Glomerular visceral epithelial cell (primary cell): ENCODE results near the gene PEX10.

Experiments used
- DNase-seq: peaks from one replicate; pipeline ENCODE4 v3.0.0-alpha.2; 2016; ENCODE audit errors: extremely low spot score

The PEX10 gene

DNA sequence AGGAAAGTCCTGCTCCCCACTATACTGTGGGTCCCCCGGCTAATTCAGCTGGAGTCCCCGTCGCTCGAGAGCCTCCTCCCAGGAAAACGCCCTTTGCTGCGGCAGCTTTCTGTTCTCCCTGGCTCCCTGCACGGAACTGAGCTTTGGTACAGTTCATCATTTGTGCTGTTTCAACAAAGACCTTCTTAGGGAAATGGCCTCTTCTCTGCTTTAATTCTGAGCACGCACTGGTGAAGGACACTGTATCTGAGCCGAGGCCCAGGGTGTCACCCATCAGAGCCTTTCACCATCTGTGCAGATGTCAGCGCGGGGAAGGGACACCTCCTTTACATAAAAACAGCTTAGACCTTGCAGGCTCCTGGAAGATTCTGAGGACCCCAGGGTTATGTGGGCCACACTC, 13.5 kb upstream of the PEX10 start:
- no peak for DNase-seq

GRCh38 chr1:2422523-2422922, 10.2 kb upstream of the PEX10 start:
- no peak for DNase-seq

- no peak for DNase-seq
Measured at GRCh38 chr1:2419416-2419815, 7.1 kb upstream of the PEX10 start.

- no peak for DNase-seq
Measured at GRCh38 chr1:2418791-2419320, 6.5 kb upstream of the PEX10 start.

GRCh38 chr1:2417833-2418225, 5.5 kb upstream of the PEX10 start:
- DNase-seq = no peak

GRCh38 chr1:2417083-2417832, 4.9 kb upstream of the PEX10 start:
- no peak for DNase-seq

DNA sequence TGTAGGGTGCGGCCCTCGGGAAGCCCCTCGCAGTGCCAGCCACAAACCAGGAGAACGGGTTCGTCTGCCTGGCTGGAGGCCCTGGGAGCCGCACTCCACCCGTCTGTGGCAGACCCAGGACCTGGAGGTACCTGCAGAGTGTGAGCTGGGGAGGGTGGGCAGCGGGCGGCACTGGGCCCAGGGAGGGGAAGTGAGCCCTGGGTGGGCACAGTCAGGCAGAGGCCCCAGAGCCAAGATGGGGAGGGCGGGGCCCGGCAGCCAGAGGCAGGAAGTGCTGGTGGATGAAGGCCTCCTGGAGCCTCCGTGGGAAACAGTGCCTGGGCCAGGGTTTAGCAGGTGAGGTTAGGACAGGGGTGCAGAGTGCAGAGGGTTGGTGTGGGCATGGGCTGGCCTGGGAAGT, 4.0 kb upstream of the PEX10 start:
- DNase-seq = no peak

DNA sequence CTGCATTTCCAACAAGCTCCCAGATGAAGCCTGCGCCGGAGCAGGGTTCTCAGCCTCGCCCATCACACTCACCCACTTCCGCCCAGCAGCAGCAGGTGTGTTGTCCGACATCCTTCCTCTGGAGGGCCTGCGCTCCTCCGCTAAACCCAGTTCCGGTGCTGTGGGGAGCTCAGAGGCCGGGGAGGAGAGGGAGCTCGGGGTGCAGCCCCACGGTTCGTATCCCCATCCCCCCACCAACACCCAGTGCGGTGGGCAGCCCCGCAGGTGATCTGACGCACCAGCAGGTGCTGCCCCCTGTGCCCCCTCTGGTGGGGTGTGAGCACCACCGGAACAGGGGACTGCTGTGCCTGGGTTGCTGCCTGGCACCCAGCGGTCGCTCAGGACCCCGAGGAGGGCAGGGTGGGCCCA, 3.4 kb upstream of the PEX10 start:
- no peak for DNase-seq

- DNase-seq = no peak
Measured at GRCh38 chr1:2415337-2415736, 3.0 kb upstream of the PEX10 start.

GRCh38 chr1:2414297-2414958, 2.1 kb upstream of the PEX10 start:
- DNase-seq = peak; percentile 72

- DNase-seq = no peak
Measured at GRCh38 chr1:2413495-2414296, 1.3 kb upstream of the PEX10 start.

GRCh38 chr1:2412773-2413494, 570 bp upstream of the PEX10 start:
- DNase-seq = no peak

GRCh38 chr1:2411801-2412394, 466 bp downstream of the PEX10 start:
- no peak for DNase-seq

- DNase-seq = no peak
Measured at GRCh38 chr1:2409745-2410144, 2.6 kb downstream of the PEX10 start.

GRCh38 chr1:2408859-2409276, 3.5 kb downstream of the PEX10 start:
- no peak for DNase-seq

- no peak for DNase-seq
Measured at GRCh38 chr1:2408456-2408855, 3.9 kb downstream of the PEX10 start.

DNA sequence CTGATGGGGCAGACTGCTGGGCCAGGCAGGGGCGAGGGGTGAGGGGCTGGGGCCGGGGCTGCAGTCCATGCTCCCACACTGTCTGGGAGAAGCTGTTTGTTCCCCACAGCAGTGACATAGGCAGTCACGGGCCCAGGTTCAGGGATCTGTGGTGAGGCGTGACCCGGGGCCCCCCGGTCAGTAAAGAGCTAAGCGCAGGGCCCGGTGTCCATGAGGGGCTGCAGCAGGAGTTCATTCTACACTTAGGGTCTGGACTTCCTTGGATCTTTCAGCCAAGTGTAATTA, 4.4 kb downstream of the PEX10 start:
- DNase-seq = no peak

- no peak for DNase-seq
Measured at GRCh38 chr1:2407166-2407990, 5.0 kb downstream of the PEX10 start.

GRCh38 chr1:2406451-2407041, 5.8 kb downstream of the PEX10 start:
- DNase-seq = no peak

DNA sequence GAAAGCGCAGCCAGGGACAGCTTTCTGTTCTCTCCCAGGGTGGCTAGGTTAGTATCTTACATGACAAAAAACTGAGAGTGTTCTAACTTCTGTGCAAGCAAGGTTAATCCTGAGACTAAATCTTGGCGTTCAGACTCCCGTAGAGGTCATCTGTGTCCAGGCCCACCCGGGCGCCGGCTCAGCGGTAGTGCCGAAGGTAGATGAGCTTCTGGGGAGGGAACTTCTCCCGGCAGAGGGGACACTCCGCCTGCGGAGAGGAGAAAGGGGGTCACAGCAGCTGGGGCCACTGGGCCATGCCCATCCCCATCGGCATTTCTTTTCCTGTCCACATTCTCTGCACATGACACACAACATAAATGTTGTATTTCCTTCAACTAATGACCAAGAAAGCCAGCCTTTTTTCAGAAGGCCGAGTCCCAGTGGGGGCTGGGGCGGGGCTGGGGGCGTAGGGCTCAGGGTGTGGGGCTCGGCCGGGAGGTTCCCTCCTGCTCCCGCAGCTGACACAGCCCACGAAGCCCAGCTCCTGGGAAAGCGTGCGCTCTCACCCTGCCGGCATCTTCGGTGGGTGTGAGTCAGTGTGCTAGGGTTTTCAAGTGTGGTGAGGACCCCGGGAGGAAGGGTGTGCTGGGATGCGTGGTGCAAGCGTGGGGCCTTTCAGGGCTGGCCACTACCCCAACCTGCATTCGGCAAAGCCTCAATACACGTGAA, 6.6 kb downstream of the PEX10 start:
- DNase-seq = peak; percentile 30
